B cell (primary cell): ENCODE results near the gene ZNF185. TPM values are rescaled to one million over a fixed set of nuclear protein-coding genes. Genes with fewer than 3 reads are reported as not detected.

ENCODE experiments used
- ATAC-seq: fragments of 200-7000 bp; cut with Tn5 transposase; one replicate; pipeline ENCODE4 v1.10.0; 2021; ENCODE audit warnings: low read depth, mild to moderate bottlenecking, moderate number of reproducible peaks, moderate library complexity
- CTCF ChIA-PET: fragments of 350-600 bp; sonication (Branson Sonifier 250); formaldehyde crosslinking; loops from one replicate; lab custom pipeline; 2021; ENCODE audit warnings: antibody characterized with exemption, inconsistent platforms; lab: Charles Lee
- POLR2A ChIA-PET: fragments of 350-600 bp; sonication (Branson Sonifier 250); formaldehyde crosslinking; loops from one replicate; lab custom pipeline; 2021; ENCODE audit warnings: antibody characterized with exemption; lab: Charles Lee
- DNase-seq: peaks from one replicate; pipeline ENCODE4 v3.0.0; 2013
- H2AFZ ChIP-seq: 2 replicates; pipeline ENCODE4 v1.6.1; 2012; ENCODE audit warnings: mild to moderate bottlenecking, low read depth, low read length; ENCODE audit not compliant: insufficient read depth, poor library complexity, severe bottlenecking
- H3K27ac ChIP-seq, 2 donors: 1 replicate in 1 of 2; 2 replicates in 1 of 2; pipeline ENCODE4 v1.5.1; 2012 to 2013; ENCODE audit warnings: low read length in 2 of 2, mild to moderate bottlenecking in 2 of 2, moderate library complexity in 1 of 2
- H3K27me3 ChIP-seq, 4 experiments: fragments of 200-600 bp in 1 of 4; sonication (generic) in 1 of 4; replicated peaks in 1 of 4; 1 replicate in 2 of 4; 2 replicates in 2 of 4; pipeline versions ENCODE4 v1.6.1 to v1.7.0; 2013 to 2016; ENCODE audit warnings: low read length in 3 of 4, mild to moderate bottlenecking in 2 of 4, mixed read lengths in 1 of 4, moderate library complexity in 1 of 4; ENCODE audit not compliant: insufficient read depth in 4 of 4, control insufficient read depth in 3 of 4; ENCODE audit errors: control extremely low read depth in 1 of 4
- H3K36me3 ChIP-seq, 2 experiments: replicated peaks in 1 of 2; 1 replicate in 1 of 2; 2 replicates in 1 of 2; pipeline versions ENCODE4 v1.6.1 to v1.7.1; 2013; ENCODE audit warnings: low read length in 1 of 2; ENCODE audit not compliant: insufficient read depth in 2 of 2, control insufficient read depth in 1 of 2; ENCODE audit errors: control extremely low read depth in 1 of 2, extremely low read depth in 1 of 2
- H3K4me1 ChIP-seq, 2 donors: fragments of 200-600 bp in 1 of 2; sonication (generic) in 1 of 2; 1 replicate in 1 of 2; 2 replicates in 1 of 2; pipeline versions ENCODE4 v1.5.1 to v1.6.1; 2013 to 2017; ENCODE audit warnings: low read length in 2 of 2; ENCODE audit not compliant: control insufficient read depth in 2 of 2, insufficient read depth in 2 of 2
- H3K4me2 ChIP-seq: replicated peaks from 2 replicates; pipeline ENCODE3; 2012; ENCODE audit warnings: mild to moderate bottlenecking, low read depth, low read length; ENCODE audit not compliant: poor library complexity, severe bottlenecking
- H3K4me3 ChIP-seq, 5 experiments: fragments of 200-600 bp in 1 of 5; sonication (generic) in 1 of 5; 1 replicate in 3 of 5; 2 replicates in 2 of 5; pipeline versions ENCODE4 v1.5.1 to v1.7.0; 2011 to 2016; ENCODE audit warnings: low read length in 4 of 5, mild to moderate bottlenecking in 4 of 5, low read depth in 2 of 5, control low read depth in 1 of 5, moderate library complexity in 1 of 5; ENCODE audit not compliant: insufficient read depth in 1 of 5; ENCODE audit errors: control extremely low read depth in 1 of 5, extremely low read depth in 1 of 5
- H3K79me2 ChIP-seq: fragments of 200-600 bp; sonication (generic); one replicate; pipeline ENCODE4 v1.6.0; 2016; ENCODE audit warnings: low read length; ENCODE audit not compliant: control insufficient read depth, insufficient read depth
- H3K9ac ChIP-seq: fragments of 200-600 bp; sonication (generic); 2 replicates; pipeline ENCODE4 v1.6.1; 2017; ENCODE audit warnings: mild to moderate bottlenecking, low read length, moderate library complexity
- H3K9me3 ChIP-seq, 3 donors: one replicate each; pipeline versions ENCODE4 v1.6.1 to v1.7.1; 2013; ENCODE audit warnings: low read length in 2 of 3; ENCODE audit not compliant: control insufficient read depth in 2 of 3, insufficient read depth in 1 of 3; ENCODE audit errors: control extremely low read depth in 1 of 3
- H4K20me1 ChIP-seq: 2 replicates; pipeline ENCODE4 v1.6.0; 2012; ENCODE audit warnings: mild to moderate bottlenecking, low read length; ENCODE audit not compliant: insufficient read depth, control insufficient read depth, poor library complexity, severe bottlenecking
- H3K27ac Mint-ChIP-seq: one replicate; pipeline ENCODE4 v1.8.0; 2021; ENCODE audit warnings: mixed read lengths
- H3K27me3 Mint-ChIP-seq: one replicate; pipeline ENCODE4 v1.8.0; 2021; ENCODE audit warnings: mixed read lengths
- H3K4me1 Mint-ChIP-seq: one replicate; pipeline ENCODE4 v1.8.0; 2021; ENCODE audit warnings: mixed read lengths
- H3K4me3 Mint-ChIP-seq: one replicate; pipeline ENCODE4 v1.8.0; 2021; ENCODE audit warnings: mixed read lengths
- H3K9me3 Mint-ChIP-seq: one replicate; pipeline ENCODE4 v1.8.0; 2022; ENCODE audit warnings: mixed read lengths; ENCODE audit not compliant: insufficient read depth
- EZH2 ChIP-seq: IDR thresholded peaks from 2 replicates; pipeline ENCODE4 v1.6.1; 2012; ENCODE audit warnings: borderline replicate concordance, low read depth, mild to moderate bottlenecking, moderate library complexity, low read length; ENCODE audit not compliant: insufficient read depth, poor library complexity, severe bottlenecking
- WGBS: methylation state at CpG from one replicate; pipeline ENCODE4 v1.1.5; 2013; ENCODE audit warnings: missing lambda C conversion rate; ENCODE audit not compliant: insufficient coverage; 5-methylcytosine and 5-hydroxymethylcytosine counted together
- intact Hi-C: fragments of 100-400 bp; cut with micrococcal nuclease; formaldehyde crosslinking; loops from one replicate; pipeline ENCODE4 v1.10.0; 2022
- polyA plus RNA-seq: library from polyadenylated mRNA; depleted of rRNA; stranded (reverse); fragments of >200 nt; gene quantifications from 2 replicates; pipeline ENCODE4 v1.2.3, GENCODE V29; 2012
- total RNA-seq, 2 donors: library from RNA; stranded (reverse); fragments of 120-200 nt in 1 of 2; gene quantifications; 1 replicate in 1 of 2; 2 replicates in 1 of 2; pipeline versions ENCODE4 v1.2.3 to v1.2.4, GENCODE V29; 2013 to 2022
- TF ChIP-seq, protein P1 (sequence below): fragments of 200-600 bp; IDR thresholded peaks from one replicate; pipeline ENCODE4 v1.8.0; 2022; ENCODE audit warnings: antibody characterized with exemption, mild to moderate bottlenecking

The ZNF185 gene
- total and polyA plus RNA-seq, 2 donors (not counting 1 experiment from before 2014, with no cell fraction given) = 0.89 to 2.3 TPM

DNA sequence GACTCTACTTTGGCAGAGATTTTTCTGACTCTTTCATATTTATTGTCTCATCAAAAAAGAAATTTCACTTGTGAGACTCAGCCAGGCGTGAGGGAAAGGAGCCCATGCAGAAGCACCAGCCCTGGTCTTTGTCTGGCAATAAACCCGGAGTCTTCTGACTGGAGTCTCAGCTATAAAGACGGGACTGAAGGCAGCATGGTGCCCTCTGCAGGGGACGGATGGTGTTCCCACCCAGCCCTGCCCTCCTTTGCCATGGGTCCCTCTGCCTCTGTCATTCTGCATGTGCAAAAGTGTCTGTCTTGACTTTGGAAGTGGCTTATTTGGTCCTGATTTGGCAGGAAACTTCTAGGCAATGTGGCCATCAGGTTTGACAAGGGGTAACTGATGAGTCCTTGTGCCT, 14.2 kb downstream of the ZNF185 start:
- no peaks in the 10 kb centered on the region for H3K9me3 Mint-ChIP-seq
- Histone ChIP-seq H3K27me3 (peaks cover 0 to 2% (median 0%) of the 10 kb centered on the region in 4 experiments), H2AFZ (no peak overlapping the region), H3K36me3 (no peaks in the 10 kb centered on the region), H3K9me3 (no peaks in the 10 kb centered on the region), H3K9ac (no peak overlapping the region), H3K4me2 (no peak overlapping the region), H4K20me1 (no peaks in the 10 kb centered on the region), H3K4me1 (peaks cover 0 to 4% of the 10 kb centered on the region in 2 donors), H3K4me3 (no peak overlapping the region), H3K27ac (no peak overlapping the region), H3K79me2 (no peaks in the 10 kb centered on the region)
- no peak for ATAC-seq
- H3K27ac Mint-ChIP-seq = no peak overlapping the region
- H3K4me1 Mint-ChIP-seq = peaks cover 7% of the 10 kb centered on the region
- intact Hi-C loops = no loop called here
- no peak for DNase-seq
- WGBS = 70% methylated on average over 4 of the region's 4 CpGs
- H3K4me3 Mint-ChIP-seq = no peak overlapping the region
- POLR2A ChIA-PET = no interaction called here
- TF ChIP-seq, protein P1, sequence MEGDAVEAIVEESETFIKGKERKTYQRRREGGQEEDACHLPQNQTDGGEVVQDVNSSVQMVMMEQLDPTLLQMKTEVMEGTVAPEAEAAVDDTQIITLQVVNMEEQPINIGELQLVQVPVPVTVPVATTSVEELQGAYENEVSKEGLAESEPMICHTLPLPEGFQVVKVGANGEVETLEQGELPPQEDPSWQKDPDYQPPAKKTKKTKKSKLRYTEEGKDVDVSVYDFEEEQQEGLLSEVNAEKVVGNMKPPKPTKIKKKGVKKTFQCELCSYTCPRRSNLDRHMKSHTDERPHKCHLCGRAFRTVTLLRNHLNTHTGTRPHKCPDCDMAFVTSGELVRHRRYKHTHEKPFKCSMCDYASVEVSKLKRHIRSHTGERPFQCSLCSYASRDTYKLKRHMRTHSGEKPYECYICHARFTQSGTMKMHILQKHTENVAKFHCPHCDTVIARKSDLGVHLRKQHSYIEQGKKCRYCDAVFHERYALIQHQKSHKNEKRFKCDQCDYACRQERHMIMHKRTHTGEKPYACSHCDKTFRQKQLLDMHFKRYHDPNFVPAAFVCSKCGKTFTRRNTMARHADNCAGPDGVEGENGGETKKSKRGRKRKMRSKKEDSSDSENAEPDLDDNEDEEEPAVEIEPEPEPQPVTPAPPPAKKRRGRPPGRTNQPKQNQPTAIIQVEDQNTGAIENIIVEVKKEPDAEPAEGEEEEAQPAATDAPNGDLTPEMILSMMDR = no peak
- no peak for TF ChIP-seq EZH2
- H3K27me3 Mint-ChIP-seq = peaks cover 4% of the 10 kb centered on the region
- CTCF ChIA-PET = no interaction called here

- ATAC-seq = no peak
- H3K27me3 ChIP-seq = peaks cover 0 to 2% (median 0%) of the 10 kb centered on the region in 4 experiments
- no peaks in the 10 kb centered on the region for H3K79me2 ChIP-seq
- CTCF ChIA-PET = interaction anchor here (1.2 kb wide), 1 partner anchor 11 kb away, joined by 3 read pairs; no protein-coding TSS in a partner anchor
- no peaks in the 10 kb centered on the region for H3K9me3 ChIP-seq
- no peak overlapping the region for H3K4me3 ChIP-seq
- H3K4me1 Mint-ChIP-seq = peaks cover 7% of the 10 kb centered on the region
- no peaks in the 10 kb centered on the region for H3K9me3 Mint-ChIP-seq
- no peak overlapping the region for H3K4me3 Mint-ChIP-seq
- POLR2A ChIA-PET = no interaction called here
- H3K27ac Mint-ChIP-seq = no peak overlapping the region
- H3K36me3 ChIP-seq = no peaks in the 10 kb centered on the region
- no CpG with 5 or more reads among the region's 7 CpGs for WGBS
- no peaks in the 10 kb centered on the region for H3K27me3 Mint-ChIP-seq
- H4K20me1 ChIP-seq = no peaks in the 10 kb centered on the region
- H3K27ac ChIP-seq = no peak overlapping the region
- no peak overlapping the region for H2AFZ ChIP-seq
- no peak overlapping the region for H3K4me2 ChIP-seq
- H3K4me1 ChIP-seq = peaks cover 0 to 4% of the 10 kb centered on the region in 2 donors
- DNase-seq = no peak
- TF ChIP-seq, protein P1 = no peak
- no peak for TF ChIP-seq EZH2
- intact Hi-C loops = no loop called here
- no peak overlapping the region for H3K9ac ChIP-seq
Observed at GRCh38 chrX:152912641-152913040, 14.8 kb downstream of the ZNF185 start.
